ENCODE measurements around the gene ATG16L1.
"Not testable (repeated sequence)": the region's sequence is repeated elsewhere in the genome, so short reads cannot be mapped to it uniquely, and the experiment has no call there.

The ATG16L1 gene

GRCh38 chr2:233331536-233331935 lies 80.1 kb downstream of the ATG16L1 start:
- H3K36me3 ChIP-seq (ENCODE audit: control insufficient read depth, insufficient read depth, low read length), result no peaks in the 10 kb centered on the region
- no peaks in the 10 kb centered on the region for H3K79me2 ChIP-seq (ENCODE audit: control insufficient read depth, insufficient read depth, low read length)
- no peak overlapping the region for H4K8ac ChIP-seq (ENCODE audit: low read depth, low read length)
- H3K23ac ChIP-seq (ENCODE audit: low read length), result no peak overlapping the region
- no peak overlapping the region for H2BK5ac ChIP-seq (ENCODE audit: low read length)
- no peak overlapping the region for H3K18ac ChIP-seq (ENCODE audit: low read length)
- H3K9ac ChIP-seq (ENCODE audit: low read length), result no peak overlapping the region
- no peaks in the 10 kb centered on the region for H3K79me1 ChIP-seq (ENCODE audit: low read length)
- H2AK5ac ChIP-seq (ENCODE audit: low read length), result no peak overlapping the region
- no peak overlapping the region for H3K4ac ChIP-seq (ENCODE audit: low read depth, low read length)
- no peak for DNase-seq
- H4K5ac ChIP-seq (ENCODE audit: low read length), result no peak overlapping the region
- no peak overlapping the region for H3K56ac ChIP-seq (ENCODE audit: low read length)
- no peaks in the 10 kb centered on the region for H3K27me3 ChIP-seq (ENCODE audit: insufficient read depth, low read length, poor library complexity)
- no peak overlapping the region for H3K27ac ChIP-seq (ENCODE audit: low read depth, low read length)
- no peak overlapping the region for H3K4me3 ChIP-seq (ENCODE audit: low read length)
- H3K4me2 ChIP-seq (ENCODE audit: low read length), result no peak overlapping the region
- peaks cover 2% of the 10 kb centered on the region for H3K4me1 ChIP-seq (ENCODE audit: control insufficient read depth, low read depth, low read length)
- H2BK120ac ChIP-seq (ENCODE audit: low read depth, low read length), result no peak overlapping the region
- no peak overlapping the region for H2BK15ac ChIP-seq (replicated peaks; ENCODE audit: low read depth)
- no CpG with 5 or more reads among the region's 15 CpGs for WGBS (ENCODE audit: extremely low coverage, insufficient coverage, low lambda C conversion rate)

DNA sequence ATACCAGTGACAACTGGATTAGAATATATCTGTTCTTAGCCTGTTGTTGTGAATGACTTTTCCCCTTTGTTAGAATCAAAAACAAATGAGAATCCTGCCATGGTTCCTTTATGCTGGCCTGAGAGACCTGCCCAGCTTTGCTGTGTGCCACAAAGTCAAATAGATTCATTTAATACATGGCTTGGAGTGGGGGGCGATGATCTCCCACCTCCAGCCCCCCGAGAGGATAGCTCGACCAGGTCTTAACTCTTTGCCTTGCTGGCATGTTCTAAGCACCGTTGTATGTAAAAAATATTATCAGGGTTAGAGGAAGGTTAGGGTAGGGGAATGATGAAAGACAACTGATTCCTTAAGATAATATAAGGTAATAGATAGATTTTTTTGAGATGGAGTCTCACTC lies 80.7 kb downstream of the ATG16L1 start:
- no peaks in the 10 kb centered on the region for H3K79me1 ChIP-seq (ENCODE audit: low read length)
- H3K23ac ChIP-seq (ENCODE audit: low read length), result no peak overlapping the region
- H2BK15ac ChIP-seq (replicated peaks; ENCODE audit: low read depth), result no peak overlapping the region
- no peaks in the 10 kb centered on the region for H3K79me2 ChIP-seq (ENCODE audit: control insufficient read depth, insufficient read depth, low read length)
- H4K8ac ChIP-seq (ENCODE audit: low read depth, low read length), result no peak overlapping the region
- H2AK5ac ChIP-seq (ENCODE audit: low read length), result no peak overlapping the region
- no peak overlapping the region for H4K5ac ChIP-seq (ENCODE audit: low read length)
- no peak overlapping the region for H3K9ac ChIP-seq (ENCODE audit: low read length)
- H3K4me2 ChIP-seq (ENCODE audit: low read length), result no peak overlapping the region
- H3K56ac ChIP-seq (ENCODE audit: low read length), result no peak overlapping the region
- no peak overlapping the region for H3K18ac ChIP-seq (ENCODE audit: low read length)
- WGBS (ENCODE audit: extremely low coverage, insufficient coverage, low lambda C conversion rate), result no CpG with 5 or more reads among the region's 4 CpGs
- no peaks in the 10 kb centered on the region for H3K27me3 ChIP-seq (ENCODE audit: insufficient read depth, low read length, poor library complexity)
- no peak for DNase-seq
- no peak overlapping the region for H2BK120ac ChIP-seq (ENCODE audit: low read depth, low read length)
- H3K27ac ChIP-seq (ENCODE audit: low read depth, low read length), result no peak overlapping the region
- H3K4me3 ChIP-seq (ENCODE audit: low read length), result no peak overlapping the region
- H3K4me1 ChIP-seq (ENCODE audit: control insufficient read depth, low read depth, low read length), result peaks cover 2% of the 10 kb centered on the region
- H2BK5ac ChIP-seq (ENCODE audit: low read length), result no peak overlapping the region
- no peak overlapping the region for H3K4ac ChIP-seq (ENCODE audit: low read depth, low read length)
- no peaks in the 10 kb centered on the region for H3K36me3 ChIP-seq (ENCODE audit: control insufficient read depth, insufficient read depth, low read length)

- H2BK120ac ChIP-seq (ENCODE audit: low read depth, low read length), result no peak overlapping the region
- H2BK15ac ChIP-seq (replicated peaks; ENCODE audit: low read depth), result no peak overlapping the region
- no peak overlapping the region for H3K9ac ChIP-seq (ENCODE audit: low read length)
- no peak overlapping the region for H3K18ac ChIP-seq (ENCODE audit: low read length)
- no peaks in the 10 kb centered on the region for H3K36me3 ChIP-seq (ENCODE audit: control insufficient read depth, insufficient read depth, low read length)
- H3K4ac ChIP-seq (ENCODE audit: low read depth, low read length), result no peak overlapping the region
- no peak overlapping the region for H3K56ac ChIP-seq (ENCODE audit: low read length)
- H4K5ac ChIP-seq (ENCODE audit: low read length), result no peak overlapping the region
- no peak overlapping the region for H2BK5ac ChIP-seq (ENCODE audit: low read length)
- no peak overlapping the region for H3K4me2 ChIP-seq (ENCODE audit: low read length)
- H3K27ac ChIP-seq (ENCODE audit: low read depth, low read length), result no peak overlapping the region
- no peaks in the 10 kb centered on the region for H3K79me2 ChIP-seq (ENCODE audit: control insufficient read depth, insufficient read depth, low read length)
- H3K4me3 ChIP-seq (ENCODE audit: low read length), result no peak overlapping the region
- no peak overlapping the region for H3K23ac ChIP-seq (ENCODE audit: low read length)
- no peak for DNase-seq
- no peaks in the 10 kb centered on the region for H3K79me1 ChIP-seq (ENCODE audit: low read length)
- no peaks in the 10 kb centered on the region for H3K4me1 ChIP-seq (ENCODE audit: control insufficient read depth, low read depth, low read length)
- H4K8ac ChIP-seq (ENCODE audit: low read depth, low read length), result no peak overlapping the region
- no peaks in the 10 kb centered on the region for H3K27me3 ChIP-seq (ENCODE audit: insufficient read depth, low read length, poor library complexity)
- no peak overlapping the region for H2AK5ac ChIP-seq (ENCODE audit: low read length)
- WGBS (ENCODE audit: extremely low coverage, insufficient coverage, low lambda C conversion rate), result no CpG with 5 or more reads among the region's 11 CpGs
These were observed 83.4 kb downstream of the ATG16L1 start for GRCh38 chr2:233334915-233335314.

- H3K79me2 ChIP-seq (ENCODE audit: control insufficient read depth, insufficient read depth, low read length); H3K79me1 ChIP-seq (ENCODE audit: low read length); H2AK5ac ChIP-seq (ENCODE audit: low read length); H3K4me2 ChIP-seq (ENCODE audit: low read length); H3K9ac ChIP-seq (ENCODE audit: low read length); H3K23ac ChIP-seq (ENCODE audit: low read length); H3K4me1 ChIP-seq (ENCODE audit: control insufficient read depth, low read depth, low read length); H3K4ac ChIP-seq (ENCODE audit: low read depth, low read length); H4K5ac ChIP-seq (ENCODE audit: low read length); H3K18ac ChIP-seq (ENCODE audit: low read length); H2BK15ac ChIP-seq (replicated peaks; ENCODE audit: low read depth); H3K56ac ChIP-seq (ENCODE audit: low read length); H4K8ac ChIP-seq (ENCODE audit: low read depth, low read length); H3K27ac ChIP-seq (ENCODE audit: low read depth, low read length); H3K36me3 ChIP-seq (ENCODE audit: control insufficient read depth, insufficient read depth, low read length); H2BK5ac ChIP-seq (ENCODE audit: low read length); H3K27me3 ChIP-seq (ENCODE audit: insufficient read depth, low read length, poor library complexity); DNase-seq; H3K4me3 ChIP-seq (ENCODE audit: low read length); H2BK120ac ChIP-seq (ENCODE audit: low read depth, low read length): not testable (repeated sequence)
- no CpG with 5 or more reads among the region's 13 CpGs for WGBS (ENCODE audit: extremely low coverage, insufficient coverage, low lambda C conversion rate)
These were observed 84.6 kb downstream of the ATG16L1 start for GRCh38 chr2:233336091-233336490.

GRCh38 chr2:233336541-233336940 lies 85.1 kb downstream of the ATG16L1 start:
- Histone ChIP-seq H3K36me3 (ENCODE audit: control insufficient read depth, insufficient read depth, low read length) (no peaks in the 10 kb centered on the region), H2BK15ac (replicated peaks; ENCODE audit: low read depth) (no peak overlapping the region), H3K4me2 (ENCODE audit: low read length) (no peak overlapping the region), H4K8ac (ENCODE audit: low read depth, low read length) (no peak overlapping the region), H3K56ac (ENCODE audit: low read length) (no peak overlapping the region), H3K79me1 (ENCODE audit: low read length) (no peaks in the 10 kb centered on the region), H2BK5ac (ENCODE audit: low read length) (no peak overlapping the region), H3K27me3 (ENCODE audit: insufficient read depth, low read length, poor library complexity) (no peaks in the 10 kb centered on the region), H3K4me3 (ENCODE audit: low read length) (no peak overlapping the region), H2AK5ac (ENCODE audit: low read length) (no peak overlapping the region), H3K4me1 (ENCODE audit: control insufficient read depth, low read depth, low read length) (no peaks in the 10 kb centered on the region), H4K5ac (ENCODE audit: low read length) (no peak overlapping the region), H3K18ac (ENCODE audit: low read length) (no peak overlapping the region), H2BK120ac (ENCODE audit: low read depth, low read length) (no peak overlapping the region), H3K4ac (ENCODE audit: low read depth, low read length) (no peak overlapping the region), H3K23ac (ENCODE audit: low read length) (no peak overlapping the region), H3K27ac (ENCODE audit: low read depth, low read length) (no peak overlapping the region), H3K9ac (ENCODE audit: low read length) (no peak overlapping the region), H3K79me2 (ENCODE audit: control insufficient read depth, insufficient read depth, low read length) (no peaks in the 10 kb centered on the region)
- no CpG with 5 or more reads among the region's 5 CpGs for WGBS (ENCODE audit: extremely low coverage, insufficient coverage, low lambda C conversion rate)
- DNase-seq, result no peak

DNA sequence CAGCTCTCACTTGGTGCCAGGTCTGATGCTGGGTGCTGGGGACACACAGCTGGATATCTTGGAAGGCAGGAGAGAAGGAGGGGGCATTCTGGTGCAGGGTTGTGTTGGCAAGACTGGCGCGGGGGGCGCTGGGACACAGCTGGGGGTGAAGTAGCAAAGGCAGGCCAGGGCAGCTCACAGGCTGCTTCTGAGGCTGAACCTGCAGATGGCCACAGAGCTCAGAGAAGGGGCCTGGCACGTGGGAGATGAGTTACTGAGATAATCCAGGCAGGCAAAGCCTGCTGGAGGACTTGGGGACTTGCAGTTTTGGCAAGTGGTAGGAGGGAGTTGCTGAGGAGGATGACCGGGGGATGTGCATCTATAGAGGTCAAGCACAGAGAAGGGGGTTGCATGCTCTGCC lies 86.6 kb downstream of the ATG16L1 start:
- DNase-seq, result peak; percentile 45
- Histone ChIP-seq H3K4me3 (ENCODE audit: low read length) (no peak overlapping the region), H3K18ac (ENCODE audit: low read length) (no peak overlapping the region), H3K79me1 (ENCODE audit: low read length) (no peaks in the 10 kb centered on the region), H4K5ac (ENCODE audit: low read length) (no peak overlapping the region), H2BK120ac (ENCODE audit: low read depth, low read length) (no peak overlapping the region), H3K56ac (ENCODE audit: low read length) (no peak overlapping the region), H4K8ac (ENCODE audit: low read depth, low read length) (no peak overlapping the region), H3K4ac (ENCODE audit: low read depth, low read length) (no peak overlapping the region), H3K27ac (ENCODE audit: low read depth, low read length) (no peak overlapping the region), H2BK5ac (ENCODE audit: low read length) (no peak overlapping the region), H2BK15ac (replicated peaks; ENCODE audit: low read depth) (no peak overlapping the region), H2AK5ac (ENCODE audit: low read length) (no peak overlapping the region), H3K23ac (ENCODE audit: low read length) (no peak overlapping the region), H3K27me3 (ENCODE audit: insufficient read depth, low read length, poor library complexity) (no peaks in the 10 kb centered on the region), H3K4me2 (ENCODE audit: low read length) (no peak overlapping the region), H3K36me3 (ENCODE audit: control insufficient read depth, insufficient read depth, low read length) (no peaks in the 10 kb centered on the region), H3K4me1 (ENCODE audit: control insufficient read depth, low read depth, low read length) (no peaks in the 10 kb centered on the region), H3K9ac (ENCODE audit: low read length) (no peak overlapping the region), H3K79me2 (ENCODE audit: control insufficient read depth, insufficient read depth, low read length) (no peaks in the 10 kb centered on the region)
- no CpG with 5 or more reads among the region's 5 CpGs for WGBS (ENCODE audit: extremely low coverage, insufficient coverage, low lambda C conversion rate)

Data from mesendoderm (in vitro differentiated cells).